Measurements from ENCODE around the gene HOXB2. TPM values are rescaled to one million over a fixed set of nuclear protein-coding genes. Genes with fewer than 3 reads are reported as not detected.

The HOXB2 gene
- total RNA-seq, 1 donor from 2014 or later = 2.9 TPM

GRCh38 chr17:48514477-48514876, 30.4 kb downstream of the HOXB2 start:
- H3K27ac Mint-ChIP-seq = no peak overlapping the region
- CTCF ChIA-PET = no interaction called here
- intact Hi-C loops (cut with micrococcal nuclease) = no loop called here
- ATAC-seq (ENCODE audit: low read depth) = no peak
- POLR2A ChIA-PET = no interaction called here
- peaks cover 24% of the 10 kb centered on the region for H3K4me1 Mint-ChIP-seq
- H3K36me3 Mint-ChIP-seq (ENCODE audit: low read depth) = no peaks in the 10 kb centered on the region
- TF ChIP-seq CTCF (IDR thresholded peaks at IDR 0.05) = no peak
- H3K27me3 Mint-ChIP-seq = peaks cover 15% of the 10 kb centered on the region
- H3K9me3 Mint-ChIP-seq = no peaks in the 10 kb centered on the region
- DNase-seq = no peak
- no peak overlapping the region for H3K4me3 Mint-ChIP-seq

GRCh38 chr17:48513666-48514455, 31.0 kb downstream of the HOXB2 start:
- Mint-ChIP-seq H3K4me1 (peaks cover 24% of the 10 kb centered on the region), H3K27me3 (peaks cover 15% of the 10 kb centered on the region), H3K36me3 (ENCODE audit: low read depth) (no peaks in the 10 kb centered on the region), H3K9me3 (no peaks in the 10 kb centered on the region), H3K27ac (no peak overlapping the region), H3K4me3 (no peak overlapping the region)
- TF ChIP-seq CTCF (IDR thresholded peaks at IDR 0.05) = no peak
- no peak for ATAC-seq (ENCODE audit: low read depth)
- CTCF ChIA-PET = no interaction called here
- intact Hi-C loops (cut with micrococcal nuclease) = loop anchor here (2.0 kb wide), 1 partner anchor 27 kb away; no protein-coding TSS in a partner anchor
- POLR2A ChIA-PET = interaction anchor here (0.9 to 1.0 kb wide), 2 partner anchors 8 to 402 kb away, joined by 3 read pairs; no protein-coding TSS in a partner anchor
- DNase-seq = no peak

- ATAC-seq (ENCODE audit: low read depth) = no peak
- Mint-ChIP-seq H3K4me3 (peak overlapping the region; percentile 69), H3K27ac (no peak overlapping the region)
Measured at GRCh38 chr17:48513097-48513496, 31.8 kb downstream of the HOXB2 start.

GRCh38 chr17:48510761-48511604, 33.9 kb downstream of the HOXB2 start:
- CTCF ChIA-PET = no interaction called here
- H3K4me1 Mint-ChIP-seq = peaks cover 17% of the 10 kb centered on the region

More at GRCh38 chr17:48513097-48513496, 31.8 kb downstream of the HOXB2 start:
- no peak for TF ChIP-seq CTCF (IDR thresholded peaks at IDR 0.05)
- ChIA-PET CTCF (no interaction called here), POLR2A (interaction anchor here (0.9 to 1.0 kb wide), 2 partner anchors 9 to 401 kb away, joined by 3 read pairs; no protein-coding TSS in a partner anchor)
- H3K9me3 Mint-ChIP-seq = no peaks in the 10 kb centered on the region
- no peaks in the 10 kb centered on the region for H3K36me3 Mint-ChIP-seq (ENCODE audit: low read depth)
- peaks cover 15% of the 10 kb centered on the region for H3K27me3 Mint-ChIP-seq
- intact Hi-C loops (cut with micrococcal nuclease) = loop anchor here (2.0 kb wide), 1 partner anchor 28 kb away; no protein-coding TSS in a partner anchor
- H3K4me1 Mint-ChIP-seq = peaks cover 24% of the 10 kb centered on the region
- no peak for DNase-seq

More at GRCh38 chr17:48510761-48511604, 33.9 kb downstream of the HOXB2 start:
- ATAC-seq (ENCODE audit: low read depth) (peak; percentile 21), DNase-seq (no peak)
- Mint-ChIP-seq H3K27me3 (peaks cover 10% of the 10 kb centered on the region), H3K9me3 (no peaks in the 10 kb centered on the region), H3K27ac (no peak overlapping the region), H3K36me3 (ENCODE audit: low read depth) (no peaks in the 10 kb centered on the region), H3K4me3 (no peak overlapping the region)
- POLR2A ChIA-PET = no interaction called here
- TF ChIP-seq CTCF (IDR thresholded peaks at IDR 0.05) = no peak
- intact Hi-C loops (cut with micrococcal nuclease) = no loop called here

All from activated B cell treated with CpG ODN at 0.5 μM for 24 hours (primary cell).